ENCODE results near the gene KRTAP4-16.

- TF ChIP-seq CTCF (IDR thresholded peaks at IDR 0.05; ENCODE audit: low read length): no peak
- no peak for TF ChIP-seq EZH2 (IDR thresholded peaks at IDR 0.05; ENCODE audit: borderline replicate concordance, low read length)
These were observed 48.0 kb upstream of the KRTAP4-16 start for GRCh38 chr17:41150026-41150425.
